HepG2 (cell line): ENCODE measurements around the gene ADSS1. TPM values are rescaled to one million over a fixed set of nuclear protein-coding genes. Genes with fewer than 3 reads are reported as not detected.

Experiments used
- HDAC6 ChIP-seq: fragments of 200-600 bp; sonication (generic); IDR thresholded peaks from 2 replicates; pipeline ENCODE4 v1.7.0; 2017; ENCODE audit warnings: mild to moderate bottlenecking, antibody characterized with exemption, low read length, low read depth
- MIXL1 ChIP-seq: IDR thresholded peaks from 2 replicates; pipeline ENCODE4 v1.6.1; 2016
- RBM39 ChIP-seq: fragments of 200-400 bp; formaldehyde crosslinking; IDR thresholded peaks from one replicate; pipeline ENCODE4 v1.6.1; 2018; ENCODE audit warnings: antibody characterized with exemption, mild to moderate bottlenecking, low read depth, low read length; ENCODE audit not compliant: poor library complexity, severe bottlenecking
- RORA ChIP-seq: sonication (generic); formaldehyde crosslinking; IDR thresholded peaks from 2 replicates; pipeline ENCODE4 v1.5.0; 2020; ENCODE audit warnings: mild to moderate bottlenecking, missing genetic modification reagents, moderate library complexity
- ZBTB8A ChIP-seq: sonication (generic); formaldehyde crosslinking; IDR thresholded peaks from 2 replicates; pipeline ENCODE4 v1.4.0; 2020; ENCODE audit warnings: mild to moderate bottlenecking, low read depth, missing genetic modification reagents, borderline replicate concordance
- ZFP90 ChIP-seq: sonication (generic); formaldehyde crosslinking; IDR thresholded peaks from 2 replicates; pipeline ENCODE4 v1.8.0; 2022; ENCODE audit warnings: missing genetic modification reagents, mild to moderate bottlenecking, inconsistent platforms, borderline replicate concordance
- ZNF207 ChIP-seq: fragments of 450-650 bp; IDR thresholded peaks from 2 replicates; pipeline ENCODE4 v1.6.1; 2016; ENCODE audit warnings: antibody characterized with exemption, borderline replicate concordance
- ZNF24 ChIP-seq: fragments of 450-650 bp; IDR thresholded peaks from 2 replicates; pipeline ENCODE4 v1.6.1; 2017; ENCODE audit warnings: antibody characterized with exemption, mild to moderate bottlenecking
- ZNF256 ChIP-seq: sonication (generic); formaldehyde crosslinking; conservative IDR thresholded peaks from 2 replicates; pipeline ENCODE4 v1.4.0; 2020; ENCODE audit warnings: missing genetic modification reagents
- ZNF619 ChIP-seq: sonication (generic); formaldehyde crosslinking; IDR thresholded peaks from 2 replicates; pipeline ENCODE4 v1.4.0; 2020; ENCODE audit warnings: mild to moderate bottlenecking, missing genetic modification reagents
- ZNF746 ChIP-seq: sonication (generic); formaldehyde crosslinking; IDR thresholded peaks from 2 replicates; pipeline ENCODE4 v1.8.0; 2022; ENCODE audit warnings: mild to moderate bottlenecking, missing genetic modification reagents
- ZNF780A ChIP-seq: sonication (generic); formaldehyde crosslinking; IDR thresholded peaks from 2 replicates; pipeline ENCODE4 v1.8.0; 2022; ENCODE audit warnings: mild to moderate bottlenecking, missing genetic modification reagents, moderate library complexity
- polyA plus RNA-seq, 8 experiments: library from polyadenylated mRNA; depleted of rRNA in 3 of 8; stranded (reverse) in 7 of 8; unstranded in 1 of 8; fragments of >200 nt; fragmentation: Illumina TruSeq in 4 of 8; extraction: Trizol in 4 of 8; gene quantifications; 2 replicates each; pipeline versions ENCODE4 v1.2.1 to v1.2.3, GENCODE V29; 2011 to 2016; ENCODE audit warnings: low read depth in 4 of 8, missing spikeins in 1 of 8, mixed read lengths in 1 of 8; ENCODE audit not compliant: insufficient read depth in 1 of 8
- total RNA-seq, 5 experiments: library from RNA; depleted of rRNA; stranded (reverse); fragments of >200 nt; fragmentation: Illumina TruSeq; extraction: Trizol; gene quantifications; 2 replicates each; pipeline ENCODE4 v1.2.3, GENCODE V29; 2016; ENCODE audit warnings: low read depth in 1 of 5
- TF ChIP-seq, protein P1 (sequence below): sonication (generic); formaldehyde crosslinking; conservative IDR thresholded peaks from 2 replicates; pipeline ENCODE4 v1.4.0; 2020; ENCODE audit warnings: missing genetic modification reagents
- TF ChIP-seq, protein P2 (sequence below): IDR thresholded peaks from 2 replicates; pipeline ENCODE4 v1.6.1; 2016; ENCODE audit warnings: low read depth, missing genetic modification reagents, missing compliant biosample characterization
- TF ChIP-seq, protein P3 (sequence below): sonication (generic); formaldehyde crosslinking; IDR thresholded peaks from 2 replicates; pipeline ENCODE4 v1.4.0; 2020; ENCODE audit warnings: missing genetic modification reagents, borderline replicate concordance

The ADSS1 gene
- total and polyA plus RNA-seq, 2 of the 13 experiments (the other 11 are each of a cell fraction or from before 2014, with no cell fraction given), result 1.0 to 36.7 TPM

DNA sequence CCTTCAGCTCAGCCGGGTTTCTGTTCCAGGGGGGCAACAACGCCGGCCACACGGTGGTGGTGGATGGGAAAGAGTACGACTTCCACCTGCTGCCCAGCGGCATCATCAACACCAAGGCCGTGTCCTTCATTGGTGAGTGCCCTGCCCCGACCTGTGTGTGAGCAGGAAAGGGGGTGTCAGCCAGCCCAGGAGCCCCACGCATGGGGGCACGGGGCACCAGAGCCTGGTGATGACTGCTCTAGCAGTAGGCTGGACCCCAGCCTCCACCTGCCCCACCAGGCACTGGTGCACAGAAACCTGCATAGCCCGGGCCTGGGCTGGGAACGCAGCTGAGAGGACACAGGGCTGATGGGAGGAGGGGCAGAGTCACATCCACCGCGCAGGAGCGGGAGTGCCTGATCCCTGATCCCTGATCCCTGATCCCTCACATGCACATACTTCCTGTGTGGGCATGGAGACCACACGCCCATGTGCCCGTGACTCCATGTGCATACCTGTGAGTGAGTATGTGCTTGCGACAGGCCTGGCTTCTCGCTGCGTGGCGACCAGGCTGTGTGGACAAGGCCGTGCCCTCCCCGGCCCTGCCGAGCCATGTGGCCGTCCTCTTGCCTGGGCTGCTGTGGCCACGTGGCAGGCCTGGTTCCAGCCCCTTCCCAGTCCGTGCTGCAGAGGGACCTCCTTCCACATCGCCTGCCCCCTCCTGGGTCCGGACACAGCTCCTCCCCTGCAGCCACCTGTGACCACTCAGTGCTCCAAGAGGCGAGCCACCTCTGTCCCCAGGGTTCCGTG lies 11.2 kb downstream of the ADSS1 start (continued):
- TF ChIP-seq, protein P1, sequence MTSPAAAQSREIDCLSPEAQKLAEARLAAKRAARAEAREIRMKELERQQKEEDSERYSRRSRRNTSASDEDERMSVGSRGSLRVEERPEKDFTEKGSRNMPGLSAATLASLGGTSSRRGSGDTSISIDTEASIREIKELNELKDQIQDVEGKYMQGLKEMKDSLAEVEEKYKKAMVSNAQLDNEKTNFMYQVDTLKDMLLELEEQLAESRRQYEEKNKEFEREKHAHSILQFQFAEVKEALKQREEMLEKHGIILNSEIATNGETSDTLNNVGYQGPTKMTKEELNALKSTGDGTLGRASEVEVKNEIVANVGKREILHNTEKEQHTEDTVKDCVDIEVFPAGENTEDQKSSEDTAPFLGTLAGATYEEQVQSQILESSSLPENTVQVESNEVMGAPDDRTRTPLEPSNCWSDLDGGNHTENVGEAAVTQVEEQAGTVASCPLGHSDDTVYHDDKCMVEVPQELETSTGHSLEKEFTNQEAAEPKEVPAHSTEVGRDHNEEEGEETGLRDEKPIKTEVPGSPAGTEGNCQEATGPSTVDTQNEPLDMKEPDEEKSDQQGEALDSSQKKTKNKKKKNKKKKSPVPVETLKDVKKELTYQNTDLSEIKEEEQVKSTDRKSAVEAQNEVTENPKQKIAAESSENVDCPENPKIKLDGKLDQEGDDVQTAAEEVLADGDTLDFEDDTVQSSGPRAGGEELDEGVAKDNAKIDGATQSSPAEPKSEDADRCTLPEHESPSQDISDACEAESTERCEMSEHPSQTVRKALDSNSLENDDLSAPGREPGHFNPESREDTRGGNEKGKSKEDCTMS (CRISPR knock-in tag), result no peak
- TF ChIP-seq, protein P2, sequence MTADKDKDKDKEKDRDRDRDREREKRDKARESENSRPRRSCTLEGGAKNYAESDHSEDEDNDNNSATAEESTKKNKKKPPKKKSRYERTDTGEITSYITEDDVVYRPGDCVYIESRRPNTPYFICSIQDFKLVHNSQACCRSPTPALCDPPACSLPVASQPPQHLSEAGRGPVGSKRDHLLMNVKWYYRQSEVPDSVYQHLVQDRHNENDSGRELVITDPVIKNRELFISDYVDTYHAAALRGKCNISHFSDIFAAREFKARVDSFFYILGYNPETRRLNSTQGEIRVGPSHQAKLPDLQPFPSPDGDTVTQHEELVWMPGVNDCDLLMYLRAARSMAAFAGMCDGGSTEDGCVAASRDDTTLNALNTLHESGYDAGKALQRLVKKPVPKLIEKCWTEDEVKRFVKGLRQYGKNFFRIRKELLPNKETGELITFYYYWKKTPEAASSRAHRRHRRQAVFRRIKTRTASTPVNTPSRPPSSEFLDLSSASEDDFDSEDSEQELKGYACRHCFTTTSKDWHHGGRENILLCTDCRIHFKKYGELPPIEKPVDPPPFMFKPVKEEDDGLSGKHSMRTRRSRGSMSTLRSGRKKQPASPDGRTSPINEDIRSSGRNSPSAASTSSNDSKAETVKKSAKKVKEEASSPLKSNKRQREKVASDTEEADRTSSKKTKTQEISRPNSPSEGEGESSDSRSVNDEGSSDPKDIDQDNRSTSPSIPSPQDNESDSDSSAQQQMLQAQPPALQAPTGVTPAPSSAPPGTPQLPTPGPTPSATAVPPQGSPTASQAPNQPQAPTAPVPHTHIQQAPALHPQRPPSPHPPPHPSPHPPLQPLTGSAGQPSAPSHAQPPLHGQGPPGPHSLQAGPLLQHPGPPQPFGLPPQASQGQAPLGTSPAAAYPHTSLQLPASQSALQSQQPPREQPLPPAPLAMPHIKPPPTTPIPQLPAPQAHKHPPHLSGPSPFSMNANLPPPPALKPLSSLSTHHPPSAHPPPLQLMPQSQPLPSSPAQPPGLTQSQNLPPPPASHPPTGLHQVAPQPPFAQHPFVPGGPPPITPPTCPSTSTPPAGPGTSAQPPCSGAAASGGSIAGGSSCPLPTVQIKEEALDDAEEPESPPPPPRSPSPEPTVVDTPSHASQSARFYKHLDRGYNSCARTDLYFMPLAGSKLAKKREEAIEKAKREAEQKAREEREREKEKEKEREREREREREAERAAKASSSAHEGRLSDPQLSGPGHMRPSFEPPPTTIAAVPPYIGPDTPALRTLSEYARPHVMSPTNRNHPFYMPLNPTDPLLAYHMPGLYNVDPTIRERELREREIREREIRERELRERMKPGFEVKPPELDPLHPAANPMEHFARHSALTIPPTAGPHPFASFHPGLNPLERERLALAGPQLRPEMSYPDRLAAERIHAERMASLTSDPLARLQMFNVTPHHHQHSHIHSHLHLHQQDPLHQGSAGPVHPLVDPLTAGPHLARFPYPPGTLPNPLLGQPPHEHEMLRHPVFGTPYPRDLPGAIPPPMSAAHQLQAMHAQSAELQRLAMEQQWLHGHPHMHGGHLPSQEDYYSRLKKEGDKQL, result no peak
- no peak for TF ChIP-seq HDAC6
- no peak for TF ChIP-seq RBM39
- TF ChIP-seq ZNF746 (CRISPR knock-in tag), result peak; percentile 34; the same call in 1 of the 2 replicates
- TF ChIP-seq ZNF207, result 0 out of 2 replicates have a peak, but pooled peaks have one; percentile 37
- TF ChIP-seq ZNF780A (CRISPR knock-in tag), result no peak
- TF ChIP-seq ZNF24, result no peak
- no peak for TF ChIP-seq ZBTB8A (CRISPR knock-in tag)
- TF ChIP-seq ZNF619 (CRISPR knock-in tag), result 0 out of 2 replicates have a peak, but pooled peaks have one; percentile 31
- no peak for TF ChIP-seq MIXL1 (CRISPR knock-in tag)
- TF ChIP-seq ZFP90 (CRISPR knock-in tag), result peak; percentile 0; the same call in 1 of the 2 replicates
- TF ChIP-seq ZNF256 (CRISPR knock-in tag), result no peak
- TF ChIP-seq RORA, result no peak
- TF ChIP-seq, protein P3, sequence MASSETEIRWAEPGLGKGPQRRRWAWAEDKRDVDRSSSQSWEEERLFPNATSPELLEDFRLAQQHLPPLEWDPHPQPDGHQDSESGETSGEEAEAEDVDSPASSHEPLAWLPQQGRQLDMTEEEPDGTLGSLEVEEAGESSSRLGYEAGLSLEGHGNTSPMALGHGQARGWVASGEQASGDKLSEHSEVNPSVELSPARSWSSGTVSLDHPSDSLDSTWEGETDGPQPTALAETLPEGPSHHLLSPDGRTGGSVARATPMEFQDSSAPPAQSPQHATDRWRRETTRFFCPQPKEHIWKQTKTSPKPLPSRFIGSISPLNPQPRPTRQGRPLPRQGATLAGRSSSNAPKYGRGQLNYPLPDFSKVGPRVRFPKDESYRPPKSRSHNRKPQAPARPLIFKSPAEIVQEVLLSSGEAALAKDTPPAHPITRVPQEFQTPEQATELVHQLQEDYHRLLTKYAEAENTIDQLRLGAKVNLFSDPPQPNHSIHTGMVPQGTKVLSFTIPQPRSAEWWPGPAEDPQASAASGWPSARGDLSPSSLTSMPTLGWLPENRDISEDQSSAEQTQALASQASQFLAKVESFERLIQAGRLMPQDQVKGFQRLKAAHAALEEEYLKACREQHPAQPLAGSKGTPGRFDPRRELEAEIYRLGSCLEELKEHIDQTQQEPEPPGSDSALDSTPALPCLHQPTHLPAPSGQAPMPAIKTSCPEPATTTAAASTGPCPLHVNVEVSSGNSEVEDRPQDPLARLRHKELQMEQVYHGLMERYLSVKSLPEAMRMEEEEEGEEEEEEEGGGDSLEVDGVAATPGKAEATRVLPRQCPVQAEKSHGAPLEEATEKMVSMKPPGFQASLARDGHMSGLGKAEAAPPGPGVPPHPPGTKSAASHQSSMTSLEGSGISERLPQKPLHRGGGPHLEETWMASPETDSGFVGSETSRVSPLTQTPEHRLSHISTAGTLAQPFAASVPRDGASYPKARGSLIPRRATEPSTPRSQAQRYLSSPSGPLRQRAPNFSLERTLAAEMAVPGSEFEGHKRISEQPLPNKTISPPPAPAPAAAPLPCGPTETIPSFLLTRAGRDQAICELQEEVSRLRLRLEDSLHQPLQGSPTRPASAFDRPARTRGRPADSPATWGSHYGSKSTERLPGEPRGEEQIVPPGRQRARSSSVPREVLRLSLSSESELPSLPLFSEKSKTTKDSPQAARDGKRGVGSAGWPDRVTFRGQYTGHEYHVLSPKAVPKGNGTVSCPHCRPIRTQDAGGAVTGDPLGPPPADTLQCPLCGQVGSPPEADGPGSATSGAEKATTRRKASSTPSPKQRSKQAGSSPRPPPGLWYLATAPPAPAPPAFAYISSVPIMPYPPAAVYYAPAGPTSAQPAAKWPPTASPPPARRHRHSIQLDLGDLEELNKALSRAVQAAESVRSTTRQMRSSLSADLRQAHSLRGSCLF (CRISPR knock-in tag), result no peak
